ENCODE results near the gene KMT2E.

Gene KMT2E

GRCh38 chr7:105132335-105132734, 118.3 kb downstream of the KMT2E start:
- no peak for DNase-seq (ENCODE audit: low read depth)

GRCh38 chr7:105132835-105133234, 118.8 kb downstream of the KMT2E start:
- DNase-seq (ENCODE audit: low read depth), result no peak

DNA sequence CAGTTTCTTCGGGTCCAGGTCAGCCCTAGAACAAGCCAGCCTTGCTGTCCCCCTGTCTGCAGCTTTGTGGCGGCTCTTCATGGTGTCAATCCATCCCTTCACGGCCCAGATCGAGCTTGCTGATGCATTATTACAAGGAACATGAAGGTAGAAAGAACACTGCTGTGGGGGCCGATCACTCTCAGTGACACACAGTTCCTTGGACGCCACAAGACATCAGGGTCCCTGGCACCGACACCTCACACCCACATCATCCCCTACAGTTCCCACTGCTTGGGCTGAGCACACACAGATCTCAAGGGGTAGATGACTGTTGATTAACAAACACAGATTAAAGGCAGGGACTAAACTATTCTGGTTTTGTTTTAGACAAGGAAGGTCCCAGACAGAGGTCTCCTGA, 119.4 kb downstream of the KMT2E start:
- DNase-seq (ENCODE audit: low read depth), result no peak

GRCh38 chr7:105133986-105134655, 120.1 kb downstream of the KMT2E start:
- no peak for DNase-seq (ENCODE audit: low read depth)

GRCh38 chr7:105136221-105136620, 122.2 kb downstream of the KMT2E start:
- DNase-seq (ENCODE audit: low read depth), result no peak

- no peak for DNase-seq (ENCODE audit: low read depth)
Observed at GRCh38 chr7:105137898-105138297, 123.9 kb downstream of the KMT2E start.

DNA sequence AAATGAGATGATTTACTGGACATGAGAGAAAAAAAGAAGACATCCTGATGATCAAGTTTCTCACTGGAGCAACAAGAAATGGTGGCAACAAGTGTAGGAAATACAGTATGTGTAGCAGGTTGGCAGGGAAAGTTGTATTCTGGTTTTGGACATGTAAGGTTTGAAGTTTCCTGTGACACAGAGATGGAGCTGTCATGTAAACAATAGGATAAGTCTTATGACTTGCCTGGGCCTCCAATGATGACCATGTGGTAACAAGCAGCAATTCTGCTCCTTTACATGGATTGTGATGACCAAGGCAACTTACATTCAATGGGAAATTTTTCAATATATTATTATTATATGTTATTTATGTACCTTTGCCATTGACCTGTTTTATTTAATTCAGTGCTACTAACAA, 125.4 kb downstream of the KMT2E start:
- DNase-seq (ENCODE audit: low read depth), result no peak

- no peak for DNase-seq (ENCODE audit: low read depth)
Observed at GRCh38 chr7:105141068-105141467, 127.1 kb downstream of the KMT2E start.

DNA sequence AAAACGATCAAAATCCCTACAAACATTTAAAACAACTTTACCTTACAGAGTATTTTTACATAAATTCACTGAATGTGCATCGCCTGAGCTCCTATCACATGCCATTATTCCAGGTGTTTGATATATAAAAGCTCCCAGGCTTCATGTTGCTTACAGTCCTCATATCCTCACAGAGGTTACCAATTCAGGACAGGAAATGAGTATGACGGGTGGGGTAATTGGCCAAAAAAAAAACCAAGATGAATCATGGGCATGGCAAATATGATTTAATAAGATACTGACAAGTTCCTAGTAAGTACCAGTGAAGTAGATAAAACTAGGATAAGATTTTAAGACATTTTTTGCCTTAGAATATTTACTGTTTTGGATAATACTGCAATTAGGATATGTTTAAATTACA, 135.8 kb downstream of the KMT2E start:
- no peak for DNase-seq (ENCODE audit: low read depth)

GRCh38 chr7:105151152-105151551, 137.1 kb downstream of the KMT2E start:
- no peak for DNase-seq (ENCODE audit: low read depth)

- DNase-seq (ENCODE audit: low read depth), result no peak
Observed at GRCh38 chr7:105153531-105153930, 139.5 kb downstream of the KMT2E start.

- DNase-seq (ENCODE audit: low read depth), result no peak
Observed at GRCh38 chr7:105154084-105154483, 140.1 kb downstream of the KMT2E start.

DNA sequence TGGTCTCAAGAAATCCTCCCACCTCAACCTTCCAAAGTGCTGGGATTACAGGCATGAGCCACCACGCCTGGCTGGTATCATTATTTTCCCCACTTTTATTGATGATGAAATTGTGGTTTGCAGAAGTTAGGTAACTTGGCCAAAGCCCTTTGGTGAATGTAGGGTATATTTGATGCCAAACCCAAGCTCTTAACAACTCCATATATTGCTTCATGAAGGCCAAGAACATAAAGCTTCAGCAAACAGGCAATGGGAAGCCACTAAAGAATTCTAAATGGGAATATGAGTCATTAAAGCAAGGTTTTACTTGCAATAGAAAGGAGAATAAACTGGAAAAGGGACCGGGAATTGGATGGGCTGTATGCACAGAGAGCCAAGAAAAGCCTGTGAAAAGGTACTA, 142.7 kb downstream of the KMT2E start:
- no peak for DNase-seq (ENCODE audit: low read depth)

GRCh38 chr7:105157278-105157677, 143.3 kb downstream of the KMT2E start:
- no peak for DNase-seq (ENCODE audit: low read depth)

GRCh38 chr7:105161366-105161765, 147.4 kb downstream of the KMT2E start:
- DNase-seq (ENCODE audit: low read depth), result no peak
